Neuronal stem cell (in vitro differentiated cells): ENCODE measurements around the gene VILL.

Experiments used
- DNase-seq: peaks from one replicate; pipeline ENCODE4 v3.0.0-alpha.2; 2013; ENCODE audit warnings: low spot score
- H2AFZ ChIP-seq: one replicate; pipeline ENCODE4 v1.6.1; 2013; ENCODE audit warnings: mild to moderate bottlenecking, low read length, inconsistent platforms
- H2AK5ac ChIP-seq: 2 replicates; pipeline ENCODE4 v1.6.1; 2013; ENCODE audit warnings: low read depth, mild to moderate bottlenecking, inconsistent platforms, low read length, moderate library complexity, mixed read lengths
- H2BK120ac ChIP-seq: 2 replicates; pipeline ENCODE4 v1.6.1; 2013; ENCODE audit warnings: low read depth, mild to moderate bottlenecking, inconsistent platforms, low read length, moderate library complexity, mixed read lengths
- H2BK12ac ChIP-seq: one replicate; pipeline ENCODE4 v1.6.1; 2013; ENCODE audit warnings: low read length, inconsistent platforms
- H2BK15ac ChIP-seq: 2 replicates; pipeline ENCODE4 v1.6.1; 2013; ENCODE audit warnings: mild to moderate bottlenecking, low read length, inconsistent platforms, mixed read lengths
- H2BK5ac ChIP-seq: one replicate; pipeline ENCODE4 v1.6.1; 2013; ENCODE audit warnings: inconsistent platforms, mild to moderate bottlenecking, low read length, moderate library complexity
- H3K14ac ChIP-seq: one replicate; pipeline ENCODE4 v1.6.1; 2013; ENCODE audit warnings: low read length, inconsistent platforms
- H3K18ac ChIP-seq: 2 replicates; pipeline ENCODE4 v1.6.1; 2013; ENCODE audit warnings: low read length, inconsistent platforms
- H3K23ac ChIP-seq: 2 replicates; pipeline ENCODE4 v1.6.1; 2013; ENCODE audit warnings: low read depth, mild to moderate bottlenecking, mixed read lengths, low read length, inconsistent platforms; ENCODE audit not compliant: poor library complexity
- H3K27ac ChIP-seq: replicated peaks from 3 replicates; pipeline ENCODE4 v1.5.1; 2013; ENCODE audit warnings: low read length, inconsistent platforms
- H3K27me3 ChIP-seq, 3 experiments: 2 replicates each; pipeline ENCODE4 v1.6.1; 2013; ENCODE audit warnings: low read length in 3 of 3, mild to moderate bottlenecking in 2 of 3, inconsistent platforms in 1 of 3, low read depth in 1 of 3, mixed read lengths in 1 of 3, moderate library complexity in 1 of 3; ENCODE audit not compliant: control insufficient read depth in 3 of 3, insufficient read depth in 3 of 3
- H3K36me3 ChIP-seq, 2 donors: replicated peaks in 1 of 2; 2 replicates each; pipeline ENCODE4 v1.6.1; 2013; ENCODE audit warnings: low read length in 2 of 2; ENCODE audit not compliant: control insufficient read depth in 2 of 2, insufficient read depth in 2 of 2
- H3K4ac ChIP-seq: 2 replicates; pipeline ENCODE4 v1.6.1; 2013; ENCODE audit warnings: inconsistent platforms, mild to moderate bottlenecking, low read length, moderate library complexity
- H3K4me1 ChIP-seq, 2 donors: 1 replicate in 1 of 2; 2 replicates in 1 of 2; pipeline ENCODE4 v1.6.1; 2013; ENCODE audit warnings: low read length in 2 of 2, low read depth in 1 of 2; ENCODE audit not compliant: control insufficient read depth in 2 of 2, insufficient read depth in 1 of 2
- H3K4me2 ChIP-seq: one replicate; pipeline ENCODE4 v1.6.1; 2013; ENCODE audit warnings: mild to moderate bottlenecking, low read length, inconsistent platforms; ENCODE audit not compliant: insufficient read depth, poor library complexity, severe bottlenecking
- H3K4me3 ChIP-seq, 2 donors: 2 replicates each; pipeline ENCODE4 v1.5.1; 2013; ENCODE audit warnings: low read length in 2 of 2, mild to moderate bottlenecking in 2 of 2, inconsistent platforms in 1 of 2, moderate library complexity in 1 of 2
- H3K79me1 ChIP-seq: one replicate; pipeline ENCODE4 v1.6.1; 2013; ENCODE audit warnings: low read depth, mild to moderate bottlenecking, inconsistent platforms, low read length, moderate library complexity
- H3K9ac ChIP-seq: one replicate; pipeline ENCODE4 v1.6.1; 2013; ENCODE audit warnings: mild to moderate bottlenecking, low read depth, low read length, inconsistent platforms; ENCODE audit not compliant: poor library complexity
- H3K9me3 ChIP-seq, 2 donors: replicated peaks in 1 of 2; 2 replicates each; pipeline versions ENCODE3 to v1.6.1; 2013; ENCODE audit warnings: low read length in 2 of 2, mild to moderate bottlenecking in 2 of 2, inconsistent platforms in 1 of 2, low read depth in 1 of 2, mixed read lengths in 1 of 2, moderate library complexity in 1 of 2; ENCODE audit not compliant: control insufficient read depth in 2 of 2, insufficient read depth in 1 of 2
- H4K8ac ChIP-seq: one replicate; pipeline ENCODE4 v1.6.1; 2013; ENCODE audit warnings: low read depth, mild to moderate bottlenecking, inconsistent platforms, low read length, moderate library complexity
- H4K91ac ChIP-seq: one replicate; pipeline ENCODE4 v1.6.1; 2013; ENCODE audit warnings: low read length, low read depth, mild to moderate bottlenecking, inconsistent platforms; ENCODE audit not compliant: poor library complexity
- WGBS, 2 donors: extraction: QIAGEN DNeasy Blood & Tissue Kit; methylation state at CpG; one replicate each; pipeline ENCODE4 v1.1.7; 2013; ENCODE audit warnings: missing lambda C conversion rate in 2 of 2, mixed read lengths in 1 of 2; ENCODE audit not compliant: insufficient read length in 2 of 2, insufficient replicate concordance in 1 of 2; ENCODE audit errors: extremely low coverage in 2 of 2; 5-methylcytosine and 5-hydroxymethylcytosine counted together

The VILL gene

DNA sequence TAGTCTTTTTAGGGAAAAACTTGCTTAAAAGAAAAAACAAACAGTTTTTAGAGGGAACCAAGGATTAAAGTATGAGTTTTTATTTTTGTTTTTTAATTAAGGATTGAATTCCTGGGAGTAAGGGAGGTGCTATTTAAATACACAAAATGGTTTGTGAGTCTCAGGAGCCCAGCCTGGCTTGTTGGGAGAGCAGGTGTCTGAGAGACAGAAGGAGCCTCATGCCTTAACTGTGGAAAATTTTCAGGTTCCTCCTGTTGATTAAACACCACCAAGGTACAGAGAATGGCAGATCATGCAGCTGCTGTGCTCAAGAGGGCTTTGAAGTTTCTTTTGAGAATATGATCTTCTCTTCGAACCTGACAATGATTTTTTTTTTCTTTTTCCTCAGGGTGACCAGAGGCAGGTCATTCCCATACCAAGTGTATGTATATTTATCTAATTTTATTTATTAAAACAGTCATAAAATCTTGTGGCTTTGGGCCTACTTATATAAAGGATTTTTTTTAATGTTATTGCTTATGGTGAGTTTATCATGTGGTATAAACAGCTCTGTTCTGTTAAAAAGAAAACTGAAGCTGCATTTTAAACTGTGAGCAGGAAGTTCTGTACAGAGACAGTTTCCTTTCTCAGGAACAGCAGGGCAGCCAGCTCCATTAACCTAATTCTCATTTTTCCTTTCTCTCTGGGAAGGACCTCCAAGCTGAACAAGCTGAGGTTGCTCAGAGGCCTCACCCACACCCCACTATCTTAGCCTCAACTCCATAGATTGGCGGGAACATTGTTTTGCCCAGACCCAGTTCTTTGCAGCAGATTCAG, 33.7 kb upstream of the VILL start:
- Histone ChIP-seq H3K79me1 (peaks cover 4% of the 10 kb centered on the region), H3K27me3 (no peaks in the 10 kb centered on the region), H2AFZ (no peak overlapping the region), H2AK5ac (no peak overlapping the region), H3K23ac (no peak overlapping the region), H2BK5ac (no peak overlapping the region), H3K18ac (no peak overlapping the region), H3K4me1 (peaks cover 4 to 9% of the 10 kb centered on the region in 2 donors), H3K4ac (no peak overlapping the region), H3K9ac (no peak overlapping the region), H4K91ac (no peak overlapping the region), H3K9me3 (peaks cover 0 to 7% of the 10 kb centered on the region in 2 donors), H4K8ac (no peak overlapping the region), H3K14ac (no peak overlapping the region), H2BK12ac (no peak overlapping the region), H3K27ac (no peak overlapping the region), H3K36me3 (peaks cover 4 to 18% of the 10 kb centered on the region in 2 donors), H2BK15ac (no peak overlapping the region), H3K4me3 (no peak overlapping the region), H3K4me2 (no peak overlapping the region), H2BK120ac (no peak overlapping the region)
- no peak for DNase-seq
- WGBS, 2 donors, result no CpG with 5 or more reads among the region's 2 CpGs

DNA sequence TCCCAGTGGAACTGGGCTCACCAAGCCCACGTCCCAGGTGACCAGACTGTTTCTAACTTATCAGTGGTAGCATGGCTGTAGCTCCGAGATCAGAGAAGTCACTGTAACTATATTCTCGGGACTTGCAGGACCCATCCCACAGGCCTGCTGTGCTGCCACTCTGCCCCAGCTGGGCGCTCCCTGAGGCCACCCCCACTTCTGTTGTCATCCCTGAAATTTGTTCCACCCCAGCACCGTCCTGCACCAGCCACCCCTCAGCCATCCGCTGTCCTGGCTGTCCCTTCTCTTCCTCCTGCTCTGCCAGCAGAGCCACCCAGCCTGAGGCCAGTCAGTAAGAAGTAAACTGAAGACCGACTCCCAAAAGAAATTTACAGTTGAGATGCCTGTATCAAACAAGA, 33.0 kb upstream of the VILL start:
- peaks cover 0 to 5% of the 10 kb centered on the region in 2 donors for H3K9me3 ChIP-seq
- H3K9ac ChIP-seq, result no peak overlapping the region
- H2AK5ac ChIP-seq, result no peak overlapping the region
- H3K27me3 ChIP-seq, result no peaks in the 10 kb centered on the region
- H3K4ac ChIP-seq, result no peak overlapping the region
- H2BK15ac ChIP-seq, result no peak overlapping the region
- H3K4me2 ChIP-seq, result no peak overlapping the region
- peak overlapping the region in 1 of 2 donors; percentile 66 for H3K4me3 ChIP-seq
- no peak overlapping the region for H2BK120ac ChIP-seq
- no CpG with 5 or more reads among the region's 7 CpGs for WGBS, 2 donors
- H2BK12ac ChIP-seq, result no peak overlapping the region
- H3K36me3 ChIP-seq, result peaks cover 4 to 18% of the 10 kb centered on the region in 2 donors
- peaks cover 4% of the 10 kb centered on the region for H3K79me1 ChIP-seq
- H3K23ac ChIP-seq, result no peak overlapping the region
- H3K18ac ChIP-seq, result no peak overlapping the region
- no peak overlapping the region for H2BK5ac ChIP-seq
- no peak overlapping the region for H4K91ac ChIP-seq
- H4K8ac ChIP-seq, result no peak overlapping the region
- H3K27ac ChIP-seq, result no peak overlapping the region
- H2AFZ ChIP-seq, result no peak overlapping the region
- H3K4me1 ChIP-seq, result peaks cover 4 to 12% of the 10 kb centered on the region in 2 donors
- DNase-seq, result no peak
- no peak overlapping the region for H3K14ac ChIP-seq

DNA sequence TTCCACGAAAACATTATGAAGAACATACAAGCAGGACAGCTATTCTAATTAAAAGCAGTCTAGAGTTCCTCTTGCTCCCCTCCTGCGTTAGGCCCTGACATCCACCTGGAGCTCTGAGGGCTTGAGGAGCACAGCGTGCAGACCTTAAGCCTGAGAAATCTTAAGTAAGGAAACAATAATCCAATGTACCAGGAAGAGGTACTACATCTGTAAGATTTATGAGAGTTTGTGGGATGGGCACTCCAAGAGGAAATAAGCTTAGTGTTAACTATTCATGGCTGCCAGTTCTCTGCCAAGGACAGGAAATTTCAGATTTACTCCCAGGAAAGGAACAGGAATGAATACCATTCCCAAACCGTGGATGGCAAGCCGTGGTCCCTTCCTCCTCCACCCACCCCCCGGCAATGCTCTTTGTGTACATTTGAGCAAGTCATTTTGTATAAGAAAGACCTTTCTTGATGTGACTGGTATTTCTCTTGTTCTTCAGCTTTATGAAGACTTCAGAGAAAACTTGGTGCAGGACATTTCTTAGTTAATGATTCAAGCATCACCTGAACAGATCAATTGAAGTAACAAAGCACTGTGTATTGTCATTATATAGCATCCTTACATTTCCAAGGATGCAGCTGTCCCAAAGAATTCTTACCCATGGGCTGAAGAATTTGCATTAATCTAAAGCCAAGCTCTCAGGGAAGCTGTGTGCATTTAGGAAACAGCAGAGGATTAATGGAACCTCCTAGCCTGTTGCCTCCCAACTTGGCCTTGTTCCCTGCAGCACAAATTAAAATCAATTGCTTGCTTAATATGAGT, 28.8 kb upstream of the VILL start:
- Histone ChIP-seq H3K23ac (no peak overlapping the region), H3K18ac (no peak overlapping the region), H3K4me3 (no peak overlapping the region), H4K91ac (no peak overlapping the region), H2AFZ (no peak overlapping the region), H3K27ac (no peak overlapping the region), H3K4me2 (no peak overlapping the region), H2BK12ac (no peak overlapping the region), H3K14ac (no peak overlapping the region), H3K9ac (no peak overlapping the region), H2AK5ac (no peak overlapping the region), H2BK15ac (no peak overlapping the region), H3K79me1 (no peaks in the 10 kb centered on the region), H3K27me3 (no peaks in the 10 kb centered on the region), H2BK5ac (no peak overlapping the region), H3K4me1 (peaks cover 4 to 5% of the 10 kb centered on the region in 2 donors), H2BK120ac (no peak overlapping the region), H3K4ac (no peak overlapping the region), H3K36me3 (peaks cover 3 to 6% of the 10 kb centered on the region in 2 donors), H4K8ac (no peak overlapping the region), H3K9me3 (no peaks in the 10 kb centered on the region)
- no CpG with 5 or more reads among the region's 6 CpGs for WGBS, 2 donors
- no peak for DNase-seq

DNA sequence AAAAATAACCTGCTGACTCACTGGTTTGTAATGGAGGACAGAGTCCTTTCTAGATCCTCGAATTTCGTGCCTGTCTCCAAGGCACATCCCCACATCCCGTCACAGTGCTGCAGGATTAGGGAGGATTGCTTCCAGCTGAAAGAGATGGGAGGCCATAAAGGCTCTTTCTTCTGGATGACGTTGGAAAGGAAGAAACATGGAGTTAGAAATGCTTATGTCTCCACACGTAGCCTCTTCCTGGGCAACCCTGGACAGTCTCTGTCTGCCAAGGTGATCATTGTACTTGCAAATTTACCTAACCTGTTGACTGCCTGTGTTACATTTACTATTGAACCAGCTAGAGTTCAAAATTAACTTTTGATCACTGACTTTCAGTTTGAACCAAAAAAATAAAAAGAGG, 27.6 kb upstream of the VILL start:
- DNase-seq, result no peak
- WGBS, 2 donors, result no CpG with 5 or more reads among the region's 5 CpGs
- H3K27ac ChIP-seq, result no peak overlapping the region

More for the DNA sequence above, 27.6 kb upstream of the VILL start:
- Histone ChIP-seq H3K27me3 (no peaks in the 10 kb centered on the region), H3K23ac (no peak overlapping the region), H4K91ac (no peak overlapping the region), H3K4me3 (no peak overlapping the region), H2BK120ac (no peak overlapping the region), H3K9ac (no peak overlapping the region), H3K36me3 (peaks cover 3 to 8% of the 10 kb centered on the region in 2 donors), H2AFZ (no peak overlapping the region), H2BK15ac (no peak overlapping the region), H2BK12ac (no peak overlapping the region), H3K9me3 (no peaks in the 10 kb centered on the region), H3K4me2 (no peak overlapping the region), H4K8ac (no peak overlapping the region), H2BK5ac (no peak overlapping the region), H3K4ac (no peak overlapping the region), H3K79me1 (no peaks in the 10 kb centered on the region), H3K18ac (no peak overlapping the region), H3K14ac (no peak overlapping the region), H2AK5ac (no peak overlapping the region), H3K4me1 (peaks cover 0 to 5% of the 10 kb centered on the region in 2 donors)
